ENCODE measurements around the gene STARD3. TPM values are rescaled to one million over a fixed set of nuclear protein-coding genes. Genes with fewer than 3 reads are reported as not detected.
A peak's percentile ranks its signal among the peaks of the same experiment; 100 is the strongest.

STARD3 gene
- total RNA-seq, 1 experiment from 2014 or later, result 44.8 TPM

- CTCF ChIA-PET, result no interaction called here
- DNase-seq (ENCODE audit: low read depth, low spot score), result no peak
- H3K4me1 ChIP-seq (ENCODE audit: control insufficient read depth, insufficient read depth, low read length), result peaks cover 58% of the 10 kb centered on the region
- no peaks in the 10 kb centered on the region for H3K27me3 ChIP-seq (ENCODE audit: control insufficient read depth, insufficient read depth, low read length)
- TF ChIP-seq REST (IDR thresholded peaks at IDR 0.05; ENCODE audit: insufficient read depth in 1 of 2, low read depth in 2 of 2, low read length in 1 of 2), result no peak
- no peak for TF ChIP-seq TCF7L2 (IDR thresholded peaks at IDR 0.05; ENCODE audit: low read depth, low read length)
- TF ChIP-seq CTCF (IDR thresholded peaks at IDR 0.05), result no peak
- no peak for TF ChIP-seq SIN3A (IDR thresholded peaks at IDR 0.05; ENCODE audit: borderline replicate concordance, insufficient read depth, low read depth, low read length)
- no peak for TF ChIP-seq POLR2AphosphoS5 (IDR thresholded peaks at IDR 0.05; ENCODE audit: low read depth, low read length)
- POLR2A ChIA-PET, result no interaction called here
- H3K27ac ChIP-seq (ENCODE audit: low read length), result peak overlapping the region; percentile 91
- peak; percentile 15 for ATAC-seq
- in situ Hi-C loops (cut with HindIII; ENCODE audit: low pct_unique_long_range_greater_than_20kb, low sequenced_read_pairs), result no loop called here
- BruUV-seq (replicated peaks), result no TSS peak
- H3K4me3 ChIP-seq (ENCODE audit: low read depth in 2 of 2, low read length in 2 of 2), result peak overlapping the region; percentile 83
- intact Hi-C loops (cut with micrococcal nuclease; ENCODE audit: unreplicated experiment), result no loop called here
- peaks cover 3% of the 10 kb centered on the region; the same call in 1 of the 2 replicates for H3K36me3 ChIP-seq (ENCODE audit: control insufficient read depth, insufficient read depth, low read length)
- no peaks in the 10 kb centered on the region for H3K9me3 ChIP-seq (ENCODE audit: control insufficient read depth, insufficient read depth, low read depth, low read length)
These were observed 387 bp upstream of the STARD3 start for GRCh38 chr17:39636587-39636926.

GRCh38 chr17:39638317-39638716, 1.4 kb downstream of the STARD3 start:
- intact Hi-C loops (cut with micrococcal nuclease; ENCODE audit: unreplicated experiment), result no loop called here
- no TSS peak for BruUV-seq (replicated peaks)
- DNase-seq (ENCODE audit: low read depth, low spot score), result no peak
- ChIA-PET POLR2A (no interaction called here), CTCF (interaction anchor here (1.4 kb wide), 1 partner anchor 14 kb away, joined by 3 read pairs; no protein-coding TSS in a partner anchor)
- H3K36me3 ChIP-seq (ENCODE audit: control insufficient read depth, insufficient read depth, low read length), result peaks cover 3% of the 10 kb centered on the region; the same call in 1 of the 2 replicates
- ATAC-seq, result no peak
- no peaks in the 10 kb centered on the region for H3K27me3 ChIP-seq (ENCODE audit: control insufficient read depth, insufficient read depth, low read length)
- in situ Hi-C loops (cut with HindIII; ENCODE audit: low pct_unique_long_range_greater_than_20kb, low sequenced_read_pairs), result no loop called here
- peak overlapping the region; percentile 83 for H3K4me3 ChIP-seq (ENCODE audit: low read depth in 2 of 2, low read length in 2 of 2)
- no peaks in the 10 kb centered on the region for H3K9me3 ChIP-seq (ENCODE audit: control insufficient read depth, insufficient read depth, low read depth, low read length)
- TF ChIP-seq REST (IDR thresholded peaks at IDR 0.05; ENCODE audit: insufficient read depth in 1 of 2, low read depth in 2 of 2, low read length in 1 of 2) (no peak), CTCF (IDR thresholded peaks at IDR 0.05) (no peak), SIN3A (IDR thresholded peaks at IDR 0.05; ENCODE audit: borderline replicate concordance, insufficient read depth, low read depth, low read length) (no peak), TCF7L2 (IDR thresholded peaks at IDR 0.05; ENCODE audit: low read depth, low read length) (no peak), POLR2AphosphoS5 (IDR thresholded peaks at IDR 0.05; ENCODE audit: low read depth, low read length) (no peak)
- peaks cover 48% of the 10 kb centered on the region for H3K4me1 ChIP-seq (ENCODE audit: control insufficient read depth, insufficient read depth, low read length)
- peak overlapping the region; percentile 91 for H3K27ac ChIP-seq (ENCODE audit: low read length)
